ENCODE results near the gene PSD2. TPM values are rescaled to one million over a fixed set of nuclear protein-coding genes. Genes with fewer than 3 reads are reported as not detected.
"Not testable (repeated sequence)": the region's sequence is repeated elsewhere in the genome, so short reads cannot be mapped to it uniquely, and the experiment has no call there.

PSD2 gene
- total RNA-seq, 2 donors from 2014 or later: not detected

DNA sequence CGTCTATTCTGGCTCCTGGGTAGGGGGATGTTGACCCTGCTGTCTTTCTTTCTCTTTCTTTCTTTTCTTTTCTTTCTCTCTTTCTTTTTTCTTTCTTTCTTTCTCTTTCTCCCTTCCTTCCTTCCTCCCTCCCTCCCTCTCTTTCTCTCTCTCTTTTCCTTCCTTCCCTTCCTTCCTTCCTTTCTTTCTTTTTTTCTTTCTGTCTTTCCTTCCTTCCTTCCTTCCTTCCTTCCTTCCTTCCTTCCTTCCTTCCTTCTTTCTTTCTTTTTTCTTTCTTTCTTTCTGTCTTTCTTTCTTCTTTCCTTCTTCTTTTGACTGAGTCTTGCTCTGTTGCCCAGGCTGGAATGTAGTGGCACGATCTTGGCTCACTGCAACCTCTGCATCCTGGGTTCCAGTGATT is 3.0 kb upstream of the PSD2 start:
- not testable (repeated sequence) for H3K4me3 Mint-ChIP-seq
- H3K27me3 Mint-ChIP-seq: peaks cover 33% of the 10 kb centered on the region

DNA sequence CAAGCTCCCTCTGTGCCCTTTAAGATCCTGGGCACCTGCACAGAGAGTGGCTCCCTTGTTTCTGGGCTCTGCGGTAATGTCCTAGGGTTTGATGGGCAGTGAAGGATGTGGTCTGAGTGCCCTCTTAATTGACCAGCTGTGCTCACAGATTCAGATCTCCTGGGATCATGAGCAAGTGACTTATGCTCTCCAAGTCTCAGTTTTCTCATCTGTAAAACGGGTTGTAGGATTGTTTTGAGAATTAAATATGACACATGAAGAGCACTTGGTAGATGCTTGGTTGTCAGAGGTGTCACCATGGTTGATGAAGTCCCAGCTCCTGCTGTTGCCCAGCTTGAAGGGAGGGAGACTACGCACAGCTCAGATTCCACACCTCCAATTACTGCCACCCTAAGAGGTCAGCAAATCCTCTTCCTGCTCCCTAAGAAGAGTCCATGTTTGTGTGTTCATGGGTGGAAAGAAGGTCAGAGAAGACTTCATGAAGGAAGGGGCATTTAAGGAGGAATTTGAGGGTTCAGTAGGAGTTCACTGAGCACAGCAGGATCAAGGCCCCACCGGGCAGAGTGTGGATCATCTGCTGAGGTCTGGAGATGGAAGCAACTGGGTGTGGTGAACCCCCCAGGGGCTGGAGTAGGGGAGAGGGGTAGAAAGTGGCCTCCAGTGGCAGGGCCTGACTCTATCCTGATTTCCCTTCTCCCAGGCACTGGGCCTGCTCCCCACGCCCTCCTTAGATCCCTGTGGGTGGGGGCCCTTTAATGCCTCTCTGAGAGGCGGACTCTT is 1.4 kb upstream of the PSD2 start:
- Mint-ChIP-seq H3K27ac (no peak overlapping the region), H3K27me3 (peaks cover 46% of the 10 kb centered on the region), H3K4me3 (peak overlapping the region; percentile 12), H3K9me3 (no peaks in the 10 kb centered on the region), H3K36me3 (ENCODE audit: low read depth) (no peaks in the 10 kb centered on the region), H3K4me1 (no peaks in the 10 kb centered on the region)
- no peak for ATAC-seq (replicated peaks)

More for the DNA sequence above, 3.0 kb upstream of the PSD2 start:
- H3K27ac Mint-ChIP-seq; H3K9me3 Mint-ChIP-seq; ATAC-seq (replicated peaks); H3K4me1 Mint-ChIP-seq; H3K36me3 Mint-ChIP-seq (ENCODE audit: low read depth): not testable (repeated sequence)

DNA sequence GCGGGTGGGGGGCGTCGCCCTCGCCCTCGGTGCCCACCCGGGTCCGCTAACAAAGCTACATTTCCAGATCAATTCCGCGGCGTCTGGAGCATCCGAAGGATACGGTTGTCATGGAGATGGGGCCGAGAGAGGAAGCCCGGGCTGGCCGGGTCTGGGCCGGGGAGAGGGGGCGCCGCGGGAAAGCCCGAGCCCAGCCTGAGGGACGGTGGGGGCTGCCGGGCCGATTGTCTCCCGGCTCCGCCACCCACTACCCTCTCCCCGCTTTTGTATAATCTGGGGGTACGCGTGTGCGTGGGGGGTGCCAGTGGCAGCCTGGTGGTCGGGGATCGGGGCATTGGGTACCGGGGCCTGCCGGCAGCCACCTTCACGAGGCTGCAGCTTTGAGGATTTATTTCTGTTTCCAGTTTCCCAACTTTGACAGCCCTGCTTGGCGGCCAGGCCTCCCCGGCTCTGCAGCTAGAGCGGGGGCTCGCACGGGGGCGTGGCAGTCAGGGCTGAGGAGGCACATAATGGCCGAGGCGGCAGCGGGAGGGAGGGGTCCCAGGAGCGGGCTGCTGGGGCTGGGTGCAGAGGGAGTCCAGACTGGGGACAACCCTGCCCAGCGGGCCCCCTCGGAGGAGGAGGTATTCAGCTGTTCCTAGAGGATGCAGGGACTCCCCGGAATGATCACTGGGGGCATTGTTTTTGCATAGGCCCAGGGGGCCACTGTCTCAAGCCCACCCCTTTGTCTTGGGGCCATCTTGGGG is 626 bp downstream of the PSD2 start:
- no peaks in the 10 kb centered on the region for H3K9me3 Mint-ChIP-seq
- no peaks in the 10 kb centered on the region for H3K4me1 Mint-ChIP-seq
- H3K27me3 Mint-ChIP-seq: peaks cover 62% of the 10 kb centered on the region
- H3K36me3 Mint-ChIP-seq (ENCODE audit: low read depth): no peaks in the 10 kb centered on the region
- H3K27ac Mint-ChIP-seq: no peak overlapping the region
- no peak for ATAC-seq (replicated peaks)
- peak overlapping the region; percentile 12 for H3K4me3 Mint-ChIP-seq

DNA sequence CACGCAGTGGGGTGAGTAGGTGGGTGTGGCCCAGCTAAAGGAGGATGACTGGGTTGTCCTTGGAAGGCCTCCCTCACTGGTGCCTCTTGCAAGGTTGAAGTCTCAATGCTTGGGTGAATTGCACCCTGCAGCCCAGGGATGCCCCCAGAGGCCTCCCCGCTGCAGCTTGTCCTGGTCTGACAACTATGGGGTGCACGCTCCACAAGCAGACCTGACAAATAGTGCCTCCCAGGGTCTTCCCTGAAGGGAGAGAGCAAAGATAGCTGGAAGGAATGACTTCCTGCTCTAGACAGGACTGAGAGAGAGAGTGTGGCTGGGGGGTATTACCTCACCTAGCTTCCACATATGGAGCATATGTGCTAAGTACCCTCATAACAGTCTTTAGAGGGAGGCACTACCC is 1.7 kb downstream of the PSD2 start:
- H3K36me3 Mint-ChIP-seq (ENCODE audit: low read depth): no peaks in the 10 kb centered on the region
- H3K9me3 Mint-ChIP-seq: no peaks in the 10 kb centered on the region
- ATAC-seq (replicated peaks): no peak
- H3K4me1 Mint-ChIP-seq: no peaks in the 10 kb centered on the region
- H3K4me3 Mint-ChIP-seq: no peak overlapping the region
- H3K27ac Mint-ChIP-seq: no peak overlapping the region
- H3K27me3 Mint-ChIP-seq: peaks cover 72% of the 10 kb centered on the region

DNA sequence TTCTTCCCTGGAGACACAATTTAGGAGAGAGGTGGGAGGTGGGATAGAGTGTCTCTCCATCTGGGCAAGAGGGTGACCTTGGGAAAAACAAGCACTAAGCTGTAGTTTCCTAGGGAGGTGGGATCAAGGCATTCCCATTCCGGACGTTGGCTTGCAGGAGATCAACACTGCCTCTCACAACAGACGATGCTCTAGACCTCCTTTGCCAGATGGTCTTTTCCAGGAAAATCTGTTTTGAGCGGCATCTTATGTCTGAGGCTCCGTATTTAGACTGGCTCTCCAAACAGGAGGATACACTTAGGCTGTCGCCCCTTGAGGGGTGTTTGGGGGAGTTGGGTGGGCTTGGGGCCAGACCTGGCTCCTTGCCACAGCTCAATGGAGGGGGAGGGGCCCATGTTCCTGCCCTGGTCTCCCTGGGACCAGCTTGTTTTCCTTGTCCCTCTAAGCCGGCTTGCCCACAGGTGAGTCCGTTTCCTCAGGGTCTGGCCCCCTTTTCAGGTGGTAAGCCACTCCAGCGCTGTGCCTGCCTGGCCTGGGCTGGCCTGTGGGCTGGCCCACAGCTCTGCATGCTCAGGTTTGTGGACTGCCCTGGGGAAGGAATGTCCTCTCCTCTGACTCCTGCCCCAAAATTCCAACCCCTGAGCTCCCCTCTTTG is 2.4 kb downstream of the PSD2 start:
- ATAC-seq (replicated peaks): no peak
- H3K27ac Mint-ChIP-seq: no peak overlapping the region

DNA sequence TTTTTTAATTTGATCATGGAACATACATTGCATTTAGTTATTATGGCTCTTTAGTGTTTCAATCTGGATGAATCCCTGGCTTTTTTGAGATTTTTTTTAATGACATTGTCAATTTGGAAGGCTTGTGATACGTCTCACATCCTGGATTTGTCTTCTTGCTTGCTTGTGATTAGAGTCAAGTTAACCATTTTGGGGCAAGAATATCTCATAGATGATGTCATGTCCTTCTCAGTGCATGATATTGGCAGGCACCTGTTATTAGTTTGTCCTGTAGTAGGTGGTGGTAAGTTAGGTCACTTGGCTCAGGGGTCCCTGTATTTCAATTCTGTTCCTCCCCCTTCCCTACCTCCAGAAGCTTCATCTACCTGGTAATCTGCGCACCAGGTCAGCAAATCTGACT is 3.3 kb downstream of the PSD2 start:
- no peaks in the 10 kb centered on the region for H3K4me1 Mint-ChIP-seq
- H3K27ac Mint-ChIP-seq: no peak overlapping the region
- H3K36me3 Mint-ChIP-seq (ENCODE audit: low read depth): no peaks in the 10 kb centered on the region
- H3K4me3 Mint-ChIP-seq: no peak overlapping the region
- no peaks in the 10 kb centered on the region for H3K9me3 Mint-ChIP-seq
- H3K27me3 Mint-ChIP-seq: peaks cover 70% of the 10 kb centered on the region
- no peak for ATAC-seq (replicated peaks)

More for the DNA sequence above, 2.4 kb downstream of the PSD2 start:
- peaks cover 73% of the 10 kb centered on the region for H3K27me3 Mint-ChIP-seq
- no peaks in the 10 kb centered on the region for H3K4me1 Mint-ChIP-seq
- H3K9me3 Mint-ChIP-seq: no peaks in the 10 kb centered on the region
- no peak overlapping the region for H3K4me3 Mint-ChIP-seq
- no peaks in the 10 kb centered on the region for H3K36me3 Mint-ChIP-seq (ENCODE audit: low read depth)

DNA sequence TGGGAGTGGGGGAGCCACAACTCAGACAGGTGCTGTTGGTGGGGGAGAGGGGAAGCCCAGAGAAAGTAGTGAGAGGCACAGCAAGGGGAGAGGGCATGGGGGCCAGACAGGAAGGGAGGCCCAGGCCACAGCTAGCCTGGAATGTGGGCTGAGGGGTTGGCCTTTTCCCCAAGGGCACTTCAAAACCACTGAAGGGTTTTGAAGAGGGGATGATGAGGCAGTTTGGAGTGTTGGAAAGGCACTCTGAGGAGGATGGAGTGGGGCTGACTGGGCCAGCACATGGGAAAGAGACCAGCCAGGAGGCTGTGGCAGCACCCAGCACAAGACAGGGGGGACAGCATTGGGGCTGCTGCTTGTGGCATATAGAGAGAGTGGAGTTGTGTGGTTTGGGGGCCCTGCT is 3.8 kb downstream of the PSD2 start:
- H3K4me1 Mint-ChIP-seq: no peaks in the 10 kb centered on the region
- no peaks in the 10 kb centered on the region for H3K36me3 Mint-ChIP-seq (ENCODE audit: low read depth)
- no peaks in the 10 kb centered on the region for H3K9me3 Mint-ChIP-seq
- no peak for ATAC-seq (replicated peaks)
- no peak overlapping the region for H3K4me3 Mint-ChIP-seq
- no peak overlapping the region for H3K27ac Mint-ChIP-seq
- H3K27me3 Mint-ChIP-seq: peaks cover 68% of the 10 kb centered on the region

DNA sequence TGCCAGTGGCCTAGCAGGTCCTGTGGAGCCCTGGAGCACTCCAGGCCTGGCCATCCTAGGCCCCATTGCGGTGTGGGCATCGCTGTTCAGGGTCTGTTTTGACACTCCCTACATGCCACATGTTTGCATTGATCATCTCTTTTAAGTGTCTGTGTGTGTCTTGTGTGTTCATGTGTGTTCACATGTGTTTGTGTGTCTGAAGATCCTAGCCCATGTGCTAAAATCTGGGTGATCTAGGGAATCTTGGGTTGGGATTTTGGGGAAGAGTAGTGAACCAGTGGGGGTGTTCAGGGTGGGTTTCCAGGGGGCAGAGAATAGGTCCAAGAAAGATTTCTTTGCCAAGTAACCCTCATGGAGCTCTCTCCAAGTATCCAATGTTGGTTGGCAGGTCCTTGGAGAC is 8.4 kb downstream of the PSD2 start:
- no peak for ATAC-seq (replicated peaks)
- no peak overlapping the region for H3K27ac Mint-ChIP-seq
- no peaks in the 10 kb centered on the region for H3K36me3 Mint-ChIP-seq (ENCODE audit: low read depth)
- no peak overlapping the region for H3K4me3 Mint-ChIP-seq
- no peaks in the 10 kb centered on the region for H3K9me3 Mint-ChIP-seq
- no peaks in the 10 kb centered on the region for H3K4me1 Mint-ChIP-seq
- peaks cover 53% of the 10 kb centered on the region for H3K27me3 Mint-ChIP-seq

DNA sequence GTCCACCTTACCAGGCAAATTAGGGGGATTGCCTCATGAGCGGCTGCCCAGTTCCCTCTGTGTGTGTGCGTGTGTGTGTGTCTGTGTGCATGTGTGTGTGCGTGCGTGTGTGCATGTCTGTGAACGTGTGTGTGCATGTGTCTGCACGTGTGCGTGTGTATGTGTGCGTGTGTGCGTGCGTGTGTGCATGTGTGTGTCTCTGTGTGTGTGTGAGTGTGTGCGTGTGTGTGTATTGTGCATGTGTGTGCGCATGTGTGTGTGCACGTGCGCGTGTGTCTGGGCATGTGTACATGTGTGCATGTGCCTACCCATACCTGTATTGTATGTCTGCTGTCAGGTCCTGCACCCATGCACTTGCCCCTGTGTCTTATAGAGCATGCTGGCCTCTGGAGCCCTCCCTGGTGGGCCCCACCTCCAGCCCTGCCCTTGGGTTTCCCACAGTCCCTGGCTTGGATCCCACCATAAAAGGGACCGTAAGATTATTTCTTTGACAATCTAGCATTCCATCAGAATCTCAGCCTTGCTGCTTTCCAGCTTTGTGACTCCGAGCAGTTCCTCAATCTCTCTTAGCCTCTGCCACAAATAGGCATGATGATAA is 9.3 kb downstream of the PSD2 start:
- H3K9me3 Mint-ChIP-seq: no peaks in the 10 kb centered on the region
- no peaks in the 10 kb centered on the region for H3K4me1 Mint-ChIP-seq
- H3K4me3 Mint-ChIP-seq: no peak overlapping the region
- H3K27me3 Mint-ChIP-seq: peaks cover 46% of the 10 kb centered on the region
- no peak for ATAC-seq (replicated peaks)
- no peaks in the 10 kb centered on the region for H3K36me3 Mint-ChIP-seq (ENCODE audit: low read depth)
- no peak overlapping the region for H3K27ac Mint-ChIP-seq

DNA sequence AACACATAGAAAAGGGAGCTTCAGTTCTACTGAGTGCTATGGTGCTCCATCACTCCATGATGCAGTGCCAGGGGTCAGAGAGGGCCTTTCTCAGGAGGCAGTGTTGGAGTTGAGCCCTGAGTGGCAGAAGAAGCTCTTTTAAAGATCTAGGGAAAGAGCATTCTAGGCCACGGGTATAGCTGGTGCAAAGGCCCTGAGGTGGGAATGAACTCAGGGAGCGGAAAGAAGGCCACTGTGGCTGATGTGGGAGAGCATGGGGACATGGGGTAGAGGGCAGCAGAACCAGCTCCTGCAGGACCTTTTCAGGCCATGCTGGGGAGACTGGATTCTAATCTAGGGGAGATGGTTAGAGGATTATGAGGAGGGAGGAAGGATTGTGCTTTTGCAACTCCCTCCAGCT is 9.9 kb downstream of the PSD2 start:
- no peak overlapping the region for H3K4me3 Mint-ChIP-seq
- H3K27ac Mint-ChIP-seq: no peak overlapping the region
- ATAC-seq (replicated peaks): no peak
- H3K9me3 Mint-ChIP-seq: no peaks in the 10 kb centered on the region
- no peaks in the 10 kb centered on the region for H3K4me1 Mint-ChIP-seq
- H3K27me3 Mint-ChIP-seq: peaks cover 40% of the 10 kb centered on the region
- H3K36me3 Mint-ChIP-seq (ENCODE audit: low read depth): no peaks in the 10 kb centered on the region

DNA sequence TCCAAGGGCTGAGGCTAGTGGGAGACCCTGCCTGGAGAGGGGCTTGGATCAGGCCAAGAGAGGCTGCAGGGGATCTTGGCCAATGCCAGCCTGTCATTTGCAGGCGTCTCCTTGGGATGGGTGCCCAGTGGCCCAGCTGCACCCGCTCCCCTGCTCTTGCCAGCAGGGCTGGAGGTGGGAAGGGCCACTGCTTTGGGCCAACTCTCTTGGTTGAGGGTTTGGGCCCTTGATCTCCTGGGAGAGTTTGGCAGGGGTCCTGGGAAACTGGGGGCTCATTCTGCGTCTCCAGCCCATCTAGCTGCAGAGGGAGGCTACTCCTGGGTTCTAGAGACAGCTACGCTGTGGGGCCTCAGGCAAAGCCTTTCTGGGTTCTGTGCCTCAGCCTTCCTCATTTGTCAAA is 10.5 kb downstream of the PSD2 start:
- H3K4me3 Mint-ChIP-seq: no peak overlapping the region
- H3K27ac Mint-ChIP-seq: no peak overlapping the region
- H3K36me3 Mint-ChIP-seq (ENCODE audit: low read depth): no peaks in the 10 kb centered on the region
- ATAC-seq (replicated peaks): no peak
- H3K27me3 Mint-ChIP-seq: peaks cover 36% of the 10 kb centered on the region
- H3K4me1 Mint-ChIP-seq: no peaks in the 10 kb centered on the region
- no peaks in the 10 kb centered on the region for H3K9me3 Mint-ChIP-seq

DNA sequence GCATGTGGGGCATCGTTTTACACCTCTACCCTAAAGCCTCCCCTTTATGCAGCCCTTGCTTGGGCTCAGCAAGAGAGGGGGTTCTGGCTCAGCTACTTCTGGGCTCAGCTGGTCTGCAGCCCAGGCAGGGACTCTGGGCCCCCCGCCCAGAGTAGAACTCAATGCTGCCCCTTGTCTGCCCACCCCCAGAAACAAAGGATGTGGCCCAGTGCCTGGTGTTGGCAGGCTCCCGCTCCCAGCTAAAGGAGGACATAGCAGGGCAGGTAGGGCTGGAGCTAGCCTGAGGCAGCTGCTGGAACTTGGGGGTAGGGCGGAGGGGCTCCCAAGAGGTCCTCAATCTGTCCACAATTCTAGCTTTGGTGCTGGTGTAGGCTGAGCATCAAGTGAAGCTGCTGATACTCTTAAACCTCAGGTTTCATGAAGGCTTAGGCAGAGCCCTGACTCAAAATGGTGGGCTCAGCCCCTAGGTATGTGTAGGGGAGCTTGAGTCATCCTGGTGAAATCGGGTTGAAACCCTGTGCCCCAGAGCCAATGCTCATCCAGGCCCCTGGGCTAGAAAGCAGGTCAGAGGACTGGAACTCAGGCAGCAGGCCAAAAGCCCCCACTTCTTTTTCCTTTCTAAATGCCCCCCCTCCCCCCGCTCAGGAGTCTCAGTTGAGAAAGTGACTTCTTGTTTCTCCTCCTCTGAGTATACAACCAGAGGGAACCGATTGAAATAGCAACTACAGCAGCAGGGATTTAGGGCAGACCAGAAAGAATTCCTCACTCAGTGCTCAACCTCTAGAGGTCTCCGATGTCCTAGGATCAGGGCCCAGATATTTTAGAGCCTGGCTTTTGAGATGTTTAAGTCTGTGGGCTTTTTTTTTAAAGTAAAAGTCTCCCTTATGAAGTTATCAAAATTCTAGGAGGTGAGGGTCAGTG is 11.4 kb downstream of the PSD2 start:
- Mint-ChIP-seq H3K27ac (no peak overlapping the region), H3K27me3 (peaks cover 27% of the 10 kb centered on the region), H3K9me3 (no peaks in the 10 kb centered on the region), H3K4me1 (no peaks in the 10 kb centered on the region), H3K4me3 (no peak overlapping the region), H3K36me3 (ENCODE audit: low read depth) (no peaks in the 10 kb centered on the region)
- ATAC-seq (replicated peaks): no peak

DNA sequence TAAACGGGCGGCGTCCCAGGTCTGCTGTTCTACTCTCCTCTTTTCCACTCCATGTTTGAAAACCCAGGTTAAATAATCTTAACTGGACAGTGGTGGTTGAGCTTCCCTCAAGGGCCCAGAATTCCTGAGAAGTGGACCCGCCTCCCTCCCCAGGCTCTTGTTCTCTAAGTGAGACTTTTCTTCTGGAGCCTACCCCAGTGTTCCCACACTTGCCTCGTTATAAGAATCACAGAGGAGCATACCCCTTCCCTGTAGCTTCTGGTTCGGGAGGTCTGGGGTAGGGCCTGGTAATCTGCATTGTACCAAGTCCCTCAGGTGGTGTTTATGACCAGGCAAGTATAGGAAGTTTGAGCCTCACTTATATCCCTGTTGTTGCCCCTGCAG is 12.0 kb downstream of the PSD2 start:
- Mint-ChIP-seq H3K36me3 (ENCODE audit: low read depth) (no peaks in the 10 kb centered on the region), H3K4me3 (no peak overlapping the region), H3K27me3 (peaks cover 22% of the 10 kb centered on the region), H3K9me3 (no peaks in the 10 kb centered on the region), H3K27ac (no peak overlapping the region), H3K4me1 (no peaks in the 10 kb centered on the region)
- no peak for ATAC-seq (replicated peaks)

Measured in activated T-helper 17 cell treated with anti-CD3 and anti-CD28 coated beads, Interleukin-2, amount 50 U/mL, for 72 hours (primary cell).